Smooth muscle cell (in vitro differentiated cells): Measurements from ENCODE around the gene P4HB. TPM values are rescaled to one million over a fixed set of nuclear protein-coding genes. Genes with fewer than 3 reads are reported as not detected.
A peak's percentile ranks its signal among the peaks of the same experiment; 100 is the strongest.

Source experiments
- DNase-seq: peaks from one replicate; lab custom pipeline; 2025; ENCODE audit not compliant: unreplicated experiment; lab: John Stamatoyannopoulos, UW
- H2AFZ ChIP-seq: fragments of 200-600 bp; sonication (generic); 2 replicates; pipeline ENCODE4 v1.6.0; 2016; ENCODE audit warnings: antibody characterized with exemption, low read depth, mild to moderate bottlenecking
- H3F3A ChIP-seq: fragments of 200-600 bp; sonication (generic); 2 replicates; pipeline ENCODE4 v1.6.0; 2017; ENCODE audit warnings: antibody characterized with exemption, low read depth
- H3K27ac ChIP-seq: fragments of 200-600 bp; sonication (generic); 2 replicates; pipeline ENCODE4 v1.5.1; 2016; ENCODE audit warnings: low read depth, mild to moderate bottlenecking
- H3K27me3 ChIP-seq: fragments of 200-600 bp; sonication (generic); 2 replicates; pipeline ENCODE4 v1.6.1; 2016; ENCODE audit warnings: low read depth, mild to moderate bottlenecking
- H3K36me3 ChIP-seq: fragments of 200-600 bp; sonication (generic); 2 replicates; pipeline ENCODE4 v1.5.1; 2016; ENCODE audit warnings: low read depth
- H3K4me1 ChIP-seq: fragments of 200-600 bp; sonication (generic); 2 replicates; pipeline ENCODE4 v1.5.1; 2016; ENCODE audit warnings: low read depth
- H3K4me2 ChIP-seq: fragments of 200-600 bp; sonication (generic); 2 replicates; pipeline ENCODE4 v1.6.0; 2016; ENCODE audit warnings: mild to moderate bottlenecking
- H3K4me3 ChIP-seq: fragments of 200-600 bp; sonication (generic); 2 replicates; pipeline ENCODE4 v1.5.1; 2016; ENCODE audit warnings: mild to moderate bottlenecking
- H3K79me2 ChIP-seq: fragments of 200-600 bp; sonication (generic); 2 replicates; pipeline ENCODE4 v1.6.0; 2016; ENCODE audit warnings: low read depth, mild to moderate bottlenecking
- H3K9ac ChIP-seq: fragments of 200-600 bp; sonication (generic); 2 replicates; pipeline ENCODE4 v1.6.0; 2016; ENCODE audit warnings: low read depth
- H3K9me3 ChIP-seq: fragments of 200-600 bp; sonication (generic); replicated peaks from 2 replicates; pipeline ENCODE4 v1.5.1; 2016; ENCODE audit warnings: low read depth
- H4K20me1 ChIP-seq: fragments of 200-600 bp; sonication (generic); 2 replicates; pipeline ENCODE4 v1.6.0; 2016; ENCODE audit warnings: low read depth
- CTCF ChIP-seq: fragments of 200-600 bp; sonication (generic); IDR thresholded peaks from 2 replicates; pipeline ENCODE4 v1.5.1; 2017; ENCODE audit warnings: borderline replicate concordance, mild to moderate bottlenecking, antibody characterized with exemption; ENCODE audit not compliant: insufficient read depth, poor library complexity, severe bottlenecking
- WGBS: methylation state at CpG from one replicate; pipeline ENCODE4 v1.1.7; 2016; ENCODE audit warnings: low lambda C conversion rate; 5-methylcytosine and 5-hydroxymethylcytosine counted together
- polyA plus RNA-seq: library from polyadenylated mRNA; unstranded; fragments of >200 nt; fragmentation: Nextera tagmentation; extraction: Ambion mirVana; gene quantifications from 2 replicates; pipeline ENCODE4 v1.2.1, GENCODE V29; 2016
- total RNA-seq: library from RNA; depleted of rRNA; stranded (reverse); fragments of >200 nt; gene quantifications from 2 replicates; pipeline ENCODE4 v1.2.3, GENCODE V29; 2014

The P4HB gene
- total and polyA plus RNA-seq, 2 experiments from 2014 or later: 1,526 to 1,593 TPM

DNA sequence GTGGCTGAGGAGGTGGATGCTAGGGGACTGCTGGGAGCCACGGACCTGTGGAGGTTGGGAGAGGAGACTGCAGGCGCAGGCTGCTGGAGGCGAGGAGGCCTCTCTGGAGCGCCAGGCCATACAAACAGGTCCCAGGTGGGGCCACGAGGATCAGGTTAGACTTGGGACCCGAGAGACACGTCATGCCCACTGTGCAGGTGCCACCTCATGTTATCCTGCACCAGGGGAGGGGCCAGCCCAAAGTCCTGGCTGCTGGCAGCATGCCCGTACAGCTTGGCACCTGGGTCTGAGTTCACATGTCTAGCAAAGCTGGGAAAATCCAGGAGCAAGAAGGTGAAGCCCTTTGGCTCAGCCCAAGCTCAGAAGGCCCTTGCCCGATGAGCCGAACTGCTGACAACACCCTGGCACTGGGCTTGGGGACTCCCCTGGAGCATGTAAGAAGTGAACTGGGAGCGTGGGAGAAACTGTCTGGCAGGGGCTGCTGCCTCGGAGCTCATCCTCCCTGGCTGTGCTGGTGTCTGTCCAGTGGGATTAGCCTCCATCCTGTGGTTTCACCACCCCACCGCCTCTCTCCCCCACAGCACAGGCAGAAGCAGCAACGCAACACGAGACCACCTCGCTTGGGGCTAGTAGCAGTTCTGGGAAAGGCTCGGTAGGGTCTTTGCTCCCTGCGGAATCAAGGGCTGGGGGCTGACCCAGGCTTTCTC lies 5.6 kb upstream of the P4HB start:
- Histone ChIP-seq H4K20me1 (peaks cover 77% of the 10 kb centered on the region), H2AFZ (no peak overlapping the region)

GRCh38 chr17:81865358-81865732 lies 5.0 kb upstream of the P4HB start:
- no peak overlapping the region for H2AFZ ChIP-seq
- H4K20me1 ChIP-seq: peaks cover 74% of the 10 kb centered on the region
- no peaks in the 10 kb centered on the region for H3K36me3 ChIP-seq
- DNase-seq: no peak
- peak overlapping the region; percentile 8 for H3K27ac ChIP-seq
- no peak overlapping the region for H3K9ac ChIP-seq
- H3K4me2 ChIP-seq: no peak overlapping the region
- 93% methylated on average over 8 of the region's 8 CpGs for WGBS
- no peaks in the 10 kb centered on the region for H3K27me3 ChIP-seq
- H3K9me3 ChIP-seq: no peaks in the 10 kb centered on the region
- TF ChIP-seq CTCF: no peak
- no peak overlapping the region for H3K4me3 ChIP-seq
- H3K4me1 ChIP-seq: peaks cover 38% of the 10 kb centered on the region
- peaks cover 47% of the 10 kb centered on the region for H3F3A ChIP-seq
- H3K79me2 ChIP-seq: peaks cover 48% of the 10 kb centered on the region

More for the DNA sequence above, 5.6 kb upstream of the P4HB start:
- Histone ChIP-seq H3K27me3 (no peaks in the 10 kb centered on the region), H3K4me1 (peaks cover 38% of the 10 kb centered on the region), H3K36me3 (no peaks in the 10 kb centered on the region), H3K79me2 (peaks cover 53% of the 10 kb centered on the region), H3K4me2 (peak overlapping the region; percentile 42), H3K9me3 (no peaks in the 10 kb centered on the region), H3K9ac (no peak overlapping the region), H3F3A (peaks cover 47% of the 10 kb centered on the region), H3K4me3 (no peak overlapping the region), H3K27ac (peak overlapping the region; percentile 8)
- TF ChIP-seq CTCF: no peak
- DNase-seq: no peak
- WGBS: 62% methylated on average over 18 of the region's 18 CpGs

- Histone ChIP-seq H3K27me3 (no peaks in the 10 kb centered on the region), H4K20me1 (peaks cover 73% of the 10 kb centered on the region), H3K4me1 (peaks cover 32% of the 10 kb centered on the region), H3K4me3 (no peak overlapping the region), H2AFZ (no peak overlapping the region), H3K9ac (no peak overlapping the region), H3F3A (peaks cover 39% of the 10 kb centered on the region), H3K27ac (peak overlapping the region; percentile 12), H3K4me2 (no peak overlapping the region), H3K36me3 (no peaks in the 10 kb centered on the region), H3K79me2 (peaks cover 54% of the 10 kb centered on the region), H3K9me3 (no peaks in the 10 kb centered on the region)
- no peak for DNase-seq
- TF ChIP-seq CTCF: no peak
- WGBS: 98% methylated on average over 9 of the region's 9 CpGs
Measured at GRCh38 chr17:81863833-81864768, 3.8 kb upstream of the P4HB start.
